Smooth muscle cell (in vitro differentiated cells): ENCODE results near the gene USH2A. TPM values are rescaled to one million over a fixed set of nuclear protein-coding genes. Genes with fewer than 3 reads are reported as not detected.

ENCODE experiments used
- polyA plus RNA-seq: library from polyadenylated mRNA; unstranded; fragments of >200 nt; fragmentation: Nextera tagmentation; extraction: Ambion mirVana; gene quantifications from 2 replicates; pipeline ENCODE4 v1.2.1, GENCODE V29; 2016
- small RNA-seq: library from RNA; depleted of rRNA; stranded (forward); fragments of <200 nt; gene quantifications from one replicate; pipeline ENCODE3, GENCODE V24; 2014
- total RNA-seq: library from RNA; depleted of rRNA; stranded (reverse); fragments of >200 nt; gene quantifications from 2 replicates; pipeline ENCODE4 v1.2.3, GENCODE V29; 2014

Gene USH2A
- total and polyA plus RNA-seq, 2 experiments from 2014 or later, result under 0.01 TPM; not detected in 1

Small RNA genes within 50 kb of the gene (small RNA-seq; reads per million reads assigned to genes)
- not detected for gene MRPS18BP1
- gene RF00108, result not detected
